ENCODE results near the gene LCAT. TPM values are rescaled to one million over a fixed set of nuclear protein-coding genes. Genes with fewer than 3 reads are reported as not detected.

Gene LCAT
- total RNA-seq (2021): 17.7 and 17.8 TPM in 2 replicates
- long read RNA-seq, partial matches to known transcripts: 0 of 3 reads
- long read RNA-seq, other reads (novel, unspliced or antisense): 1 of 3 reads

GRCh38 chr16:67943619-67944504, at the start of gene LCAT:
TSS of gene LCAT (minus strand) at chr16:67944120. CDS start at chr16:67944101, 19 bp downstream.
- WGBS (ENCODE audit: extremely low coverage, insufficient read length, low lambda C conversion rate): no CpG with 5 or more reads among the region's 23 CpGs
- Histone ChIP-seq H3K79me1 (ENCODE audit: insufficient read depth, low read depth, low read length, poor library complexity, severe bottlenecking) (no peaks in the 10 kb centered on the region), H2BK15ac (ENCODE audit: low read depth, low read length) (no peak within 1 kb of the TSS), H3K27ac (ENCODE audit: insufficient read length, low read depth, low read length) (no peak within 1 kb of the TSS), H3K23ac (ENCODE audit: insufficient read length, low read depth, low read length) (no peak within 1 kb of the TSS), H4K8ac (replicated peaks; ENCODE audit: insufficient read length, low read depth, low read length) (no peak within 1 kb of the TSS), H2BK120ac (ENCODE audit: low read depth, low read length, poor library complexity, severe bottlenecking) (no peak within 1 kb of the TSS), H2AFZ (ENCODE audit: low read length) (no peak within 1 kb of the TSS), H3K4ac (ENCODE audit: low read depth, low read length) (no peak within 1 kb of the TSS), H3K4me2 (ENCODE audit: insufficient read depth, insufficient read length, low read length) (no peak within 1 kb of the TSS), H3K9ac (ENCODE audit: extremely low read depth, insufficient read length, low read length) (no peak within 1 kb of the TSS), H3K56ac (ENCODE audit: insufficient read length, low read depth, low read length) (no peak within 1 kb of the TSS), H3K18ac (ENCODE audit: insufficient read length, low read depth, low read length) (no peak within 1 kb of the TSS), H3K4me1 (ENCODE audit: insufficient read depth, low read length) (no peaks in the 10 kb centered on the region), H3K27me3 (ENCODE audit: insufficient read depth, low read length) (no peaks in the 10 kb centered on the region), H2AK5ac (ENCODE audit: insufficient read length, low read length) (no peak within 1 kb of the TSS), H2BK5ac (ENCODE audit: insufficient read length, low read length) (no peak within 1 kb of the TSS), H4K20me1 (ENCODE audit: control insufficient read depth, insufficient read depth, insufficient read length) (no peaks in the 10 kb centered on the region), H3T11ph (ENCODE audit: low read length) (no peak within 1 kb of the TSS), H2BK12ac (ENCODE audit: insufficient read length, low read depth, low read length) (no peak within 1 kb of the TSS), H3K9me3 (ENCODE audit: control insufficient read depth, low read depth, low read length) (no peaks in the 10 kb centered on the region), H3K14ac (ENCODE audit: insufficient read depth, low read length) (no peak within 1 kb of the TSS), H4K91ac (ENCODE audit: insufficient read length, low read depth, low read length) (no peak within 1 kb of the TSS), H3K79me2 (ENCODE audit: insufficient read depth, low read length) (no peaks in the 10 kb centered on the region), H4K5ac (ENCODE audit: insufficient read length, low read depth, low read length) (no peak within 1 kb of the TSS), H3K23me2 (ENCODE audit: insufficient read length, low read depth, low read length, poor library complexity, severe bottlenecking) (no peaks in the 10 kb centered on the region), H2BK20ac (ENCODE audit: low read depth, low read length, poor library complexity, severe bottlenecking) (no peak within 1 kb of the TSS)
- no peak for DNase-seq
- Mint-ChIP-seq H3K36me3 (ENCODE audit: insufficient read depth in 1 of 3, low read depth in 3 of 3) (peaks cover 11 to 55% (median 23%) of the 10 kb centered on the region in 3 experiments; a peak in 5 of 7 replicates), H3K27ac (no peak within 1 kb of the TSS; a peak in 1 of 7 replicates), H3K4me3 (no peak within 1 kb of the TSS), H3K27me3 (ENCODE audit: low read depth) (no peaks in the 10 kb centered on the region), H3K9me3 (no peaks in the 10 kb centered on the region), H3K4me1 (peaks cover 2 to 15% of the 10 kb centered on the region in 2 experiments; a peak in 2 of 4 replicates)
- peak; percentile 32; the same call in 2 of the 3 replicates for TF ChIP-seq CTCF (conservative IDR thresholded peaks at IDR 0.05)

Data from H9 (cell line).